HK-2 (cell line): ENCODE data around the gene KCNJ4.
"Not testable (repeated sequence)": the region's sequence is repeated elsewhere in the genome, so short reads cannot be mapped to it uniquely, and the experiment has no call there.

Experiments
- DNase-seq: peaks from one replicate; pipeline ENCODE4 v3.0.0-alpha.2; 2018; ENCODE audit not compliant: unreplicated experiment

KCNJ4 gene

GRCh38 chr22:38413085-38414008 is 41.7 kb downstream of the KCNJ4 start:
- no peak for DNase-seq

GRCh38 chr22:38412435-38413084 is 42.4 kb downstream of the KCNJ4 start:
- no peak for DNase-seq

- DNase-seq, result no peak
Measured at GRCh38 chr22:38411016-38411415, 44.0 kb downstream of the KCNJ4 start.

GRCh38 chr22:38409916-38410315 is 45.1 kb downstream of the KCNJ4 start:
- not testable (repeated sequence) for DNase-seq

- DNase-seq, result no peak
Measured at GRCh38 chr22:38406617-38407016, 48.4 kb downstream of the KCNJ4 start.

GRCh38 chr22:38404419-38404818 is 50.6 kb downstream of the KCNJ4 start:
- DNase-seq, result no peak

GRCh38 chr22:38403812-38404211 is 51.2 kb downstream of the KCNJ4 start:
- DNase-seq, result no peak

- no peak for DNase-seq
Measured at GRCh38 chr22:38402204-38402603, 52.8 kb downstream of the KCNJ4 start.

GRCh38 chr22:38401336-38402084 is 53.5 kb downstream of the KCNJ4 start:
- no peak for DNase-seq

- not testable (repeated sequence) for DNase-seq
Measured at GRCh38 chr22:38400256-38400655, 54.7 kb downstream of the KCNJ4 start.

- peak; percentile 86 for DNase-seq
Measured at GRCh38 chr22:38398609-38399461, 56.2 kb downstream of the KCNJ4 start.

- peak; percentile 63 for DNase-seq
Measured at GRCh38 chr22:38398181-38398608, 56.8 kb downstream of the KCNJ4 start.

GRCh38 chr22:38397189-38398085 is 57.6 kb downstream of the KCNJ4 start:
- peak; percentile 22 for DNase-seq

- not testable (repeated sequence) for DNase-seq
Measured at GRCh38 chr22:38396440-38397069, 58.4 kb downstream of the KCNJ4 start.

GRCh38 chr22:38395944-38396343 is 59.1 kb downstream of the KCNJ4 start:
- DNase-seq, result not testable (repeated sequence)

GRCh38 chr22:38394929-38395624 is 59.9 kb downstream of the KCNJ4 start:
- DNase-seq, result not testable (repeated sequence)

- DNase-seq, result not testable (repeated sequence)
Measured at GRCh38 chr22:38389428-38389818, 65.6 kb downstream of the KCNJ4 start.

- DNase-seq, result not testable (repeated sequence)
Measured at GRCh38 chr22:38388506-38389427, 66.2 kb downstream of the KCNJ4 start.
